Measurements from ENCODE around the gene RALBP1.

The RALBP1 gene

DNA sequence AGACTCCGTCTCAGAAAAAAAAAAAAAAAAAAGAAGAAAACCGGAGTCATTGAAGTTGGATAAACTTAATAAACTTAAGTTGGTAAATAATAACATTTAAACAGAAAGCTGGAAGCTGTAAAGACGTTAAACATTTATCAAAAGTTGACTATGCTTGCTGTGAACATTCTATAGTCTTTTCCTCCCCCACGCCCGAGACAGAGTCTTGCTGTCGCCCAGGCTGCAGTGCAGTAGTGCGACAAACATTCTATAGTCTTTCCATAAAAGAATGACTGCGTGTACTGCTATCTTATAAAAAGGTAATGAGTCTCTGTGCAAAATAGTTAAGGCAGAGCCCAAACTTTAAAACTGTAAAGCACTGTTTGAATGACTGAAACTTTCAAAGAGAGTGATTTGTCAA is 93.9 kb downstream of the RALBP1 start:
- Mint-ChIP-seq H3K4me3 (no peak overlapping the region), H3K36me3 (peaks cover 58% of the 10 kb centered on the region), H3K4me1 (peaks cover 9% of the 10 kb centered on the region), H3K27ac (no peak overlapping the region), H3K9me3 (no peaks in the 10 kb centered on the region)
- DNase-seq (ENCODE audit: low spot score in 2 of 2) (no peak), ATAC-seq (no peak)

DNA sequence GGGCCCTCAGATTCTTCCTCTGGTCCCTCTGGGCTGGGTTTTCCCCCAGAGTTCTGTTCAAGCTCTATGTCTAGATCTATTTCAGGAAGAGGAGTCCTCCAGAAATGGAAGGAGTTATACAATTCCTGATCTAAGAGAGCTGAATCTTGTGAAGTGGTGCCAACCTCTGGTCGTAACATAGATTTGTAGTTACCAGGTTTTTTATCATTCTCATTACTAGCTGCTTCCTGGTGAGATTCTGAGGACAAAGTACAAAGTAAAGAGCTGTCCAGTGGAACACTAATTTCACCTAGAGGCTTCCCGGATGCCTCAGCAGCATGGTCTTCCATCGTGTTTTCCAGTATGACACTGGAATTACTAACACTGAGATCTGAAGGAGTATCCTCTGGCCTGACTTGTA is 94.9 kb downstream of the RALBP1 start:
- H3K4me1 Mint-ChIP-seq = peaks cover 7% of the 10 kb centered on the region
- ATAC-seq (no peak), DNase-seq (ENCODE audit: low spot score in 2 of 2) (no peak)
- peaks cover 65% of the 10 kb centered on the region for H3K36me3 Mint-ChIP-seq
- no peak overlapping the region for H3K4me3 Mint-ChIP-seq
- no peaks in the 10 kb centered on the region for H3K9me3 Mint-ChIP-seq
- H3K27ac Mint-ChIP-seq = no peak overlapping the region

DNA sequence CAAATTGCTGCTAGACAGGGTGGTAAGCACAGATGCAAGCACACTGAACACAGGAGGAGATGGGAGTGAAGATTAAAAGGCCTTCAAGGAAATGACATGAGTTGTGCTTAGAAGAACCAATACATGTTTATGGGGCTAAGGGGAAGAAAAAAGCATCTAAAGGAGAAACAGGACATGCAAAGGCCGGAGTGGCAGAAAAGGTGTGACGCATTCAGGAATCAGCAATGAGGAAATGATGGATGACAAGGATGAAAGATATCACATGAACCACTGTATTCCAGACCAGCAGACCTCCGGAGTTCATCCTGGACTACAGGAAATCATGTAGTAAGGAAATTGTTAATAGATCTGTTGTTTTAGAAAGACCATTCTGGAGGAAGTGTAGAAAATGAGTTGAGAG is 96.2 kb downstream of the RALBP1 start:
- peak overlapping the region; percentile 15 for H3K27ac Mint-ChIP-seq
- H3K36me3 Mint-ChIP-seq = peaks cover 77% of the 10 kb centered on the region
- ATAC-seq (no peak), DNase-seq (ENCODE audit: low spot score in 2 of 2) (no peak)
- no peaks in the 10 kb centered on the region for H3K9me3 Mint-ChIP-seq
- H3K4me1 Mint-ChIP-seq = peaks cover 5% of the 10 kb centered on the region
- H3K4me3 Mint-ChIP-seq = no peak overlapping the region

DNA sequence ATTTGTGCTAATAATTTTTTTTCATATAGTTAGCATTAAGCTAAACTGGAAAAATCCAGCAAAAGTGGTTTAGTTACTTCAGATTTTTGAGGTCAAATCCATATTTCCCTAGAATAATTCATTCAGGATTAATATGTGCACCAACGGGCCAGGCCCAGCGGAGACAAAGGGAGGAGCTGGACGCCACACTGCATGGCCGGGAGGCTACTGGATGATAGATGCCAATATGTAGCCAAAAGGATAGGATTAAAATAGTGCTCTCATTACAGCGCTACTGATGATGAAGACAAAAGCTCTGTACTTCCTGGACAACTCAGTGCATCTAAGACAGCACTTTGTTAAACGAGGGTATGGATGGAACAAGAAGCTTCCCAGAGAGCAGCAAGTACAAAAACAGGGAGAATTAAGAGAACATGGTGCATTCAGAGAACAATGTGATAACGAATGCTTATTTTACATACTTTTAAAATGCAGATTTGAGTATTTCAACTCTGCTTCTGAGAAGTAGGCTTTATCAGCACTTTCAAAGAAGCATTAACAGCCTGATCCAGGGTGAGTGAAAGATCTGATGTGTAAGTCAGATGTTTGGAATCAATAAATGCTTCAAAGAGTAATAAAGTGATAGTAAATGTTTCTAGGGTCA is 99.3 kb downstream of the RALBP1 start:
- Mint-ChIP-seq H3K4me3 (no peak overlapping the region), H3K27ac (no peak overlapping the region), H3K36me3 (peaks cover 82% of the 10 kb centered on the region), H3K9me3 (no peaks in the 10 kb centered on the region), H3K4me1 (peaks cover 5% of the 10 kb centered on the region)
- no peak for DNase-seq (ENCODE audit: low spot score in 2 of 2)
- no peak for ATAC-seq

DNA sequence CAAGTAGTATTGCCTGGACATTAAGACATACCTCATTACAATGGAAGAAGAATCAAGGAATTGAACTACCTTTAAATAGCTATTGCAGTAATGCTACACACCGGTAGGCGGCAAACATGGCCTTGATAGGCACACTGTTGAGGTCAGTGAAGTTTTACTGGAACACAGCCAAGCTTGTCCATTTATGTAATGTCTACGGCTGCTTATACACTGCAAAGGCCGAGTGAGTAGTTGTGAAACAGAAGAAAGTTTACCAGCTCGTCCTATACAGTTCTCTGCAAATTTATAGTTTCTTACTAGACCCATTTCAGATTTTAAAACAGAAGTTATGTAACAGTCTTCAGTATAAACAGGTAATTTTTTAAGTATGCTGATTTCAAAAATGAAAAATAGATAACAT is 100.2 kb downstream of the RALBP1 start:
- DNase-seq (ENCODE audit: low spot score in 2 of 2) (no peak), ATAC-seq (no peak)
- Mint-ChIP-seq H3K4me3 (no peak overlapping the region), H3K27ac (no peak overlapping the region), H3K4me1 (peaks cover 5% of the 10 kb centered on the region), H3K36me3 (peaks cover 83% of the 10 kb centered on the region), H3K9me3 (no peaks in the 10 kb centered on the region)

DNA sequence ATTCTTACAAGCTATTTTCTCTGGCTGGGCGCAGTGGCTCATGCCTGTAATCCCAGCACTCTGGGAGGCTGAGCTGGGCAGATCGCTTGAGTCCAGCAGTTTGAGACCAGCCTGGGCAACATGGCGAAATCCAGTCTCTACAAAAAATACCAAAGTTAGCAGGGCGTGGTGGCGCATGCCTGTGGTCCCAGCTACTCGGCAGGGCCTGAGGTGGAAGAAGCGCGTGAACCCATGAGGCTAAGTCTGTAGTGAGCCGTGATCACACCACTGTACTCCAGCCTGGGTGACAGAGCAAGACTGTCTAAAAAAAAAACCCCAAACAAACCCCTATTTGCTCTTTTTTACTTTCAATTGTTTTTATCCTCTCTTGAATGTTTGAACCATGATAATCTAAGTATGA is 102.0 kb downstream of the RALBP1 start:
- no peak for DNase-seq (ENCODE audit: low spot score in 2 of 2)
- Mint-ChIP-seq H3K4me3 (no peak overlapping the region), H3K9me3 (no peaks in the 10 kb centered on the region), H3K36me3 (peaks cover 88% of the 10 kb centered on the region), H3K4me1 (peaks cover 5% of the 10 kb centered on the region), H3K27ac (no peak overlapping the region)
- no peak for ATAC-seq

DNA sequence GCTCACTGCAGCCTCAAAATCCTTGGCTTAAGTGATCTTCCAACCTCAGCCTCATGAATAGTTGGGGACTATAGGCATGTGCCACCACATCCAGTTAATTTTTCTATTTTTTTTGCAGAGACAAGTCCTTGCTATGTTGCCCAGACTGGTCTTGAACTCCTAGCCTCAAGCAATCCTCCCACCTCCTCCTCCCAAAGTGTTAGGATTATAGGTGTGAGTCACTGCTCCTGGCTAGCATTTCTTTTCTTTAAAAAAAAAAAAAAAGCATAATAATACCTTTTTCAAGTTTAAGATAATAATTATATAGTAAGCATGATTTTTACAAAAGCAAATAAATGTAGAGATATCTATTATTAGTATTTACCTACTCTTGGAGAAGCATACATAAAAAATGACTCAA is 103.0 kb downstream of the RALBP1 start:
- peaks cover 5% of the 10 kb centered on the region for H3K4me1 Mint-ChIP-seq
- no peak for DNase-seq (ENCODE audit: low spot score in 2 of 2)
- no peak for ATAC-seq
- H3K9me3 Mint-ChIP-seq = no peaks in the 10 kb centered on the region
- H3K27ac Mint-ChIP-seq = no peak overlapping the region
- H3K36me3 Mint-ChIP-seq = peaks cover 89% of the 10 kb centered on the region
- H3K4me3 Mint-ChIP-seq = no peak overlapping the region

DNA sequence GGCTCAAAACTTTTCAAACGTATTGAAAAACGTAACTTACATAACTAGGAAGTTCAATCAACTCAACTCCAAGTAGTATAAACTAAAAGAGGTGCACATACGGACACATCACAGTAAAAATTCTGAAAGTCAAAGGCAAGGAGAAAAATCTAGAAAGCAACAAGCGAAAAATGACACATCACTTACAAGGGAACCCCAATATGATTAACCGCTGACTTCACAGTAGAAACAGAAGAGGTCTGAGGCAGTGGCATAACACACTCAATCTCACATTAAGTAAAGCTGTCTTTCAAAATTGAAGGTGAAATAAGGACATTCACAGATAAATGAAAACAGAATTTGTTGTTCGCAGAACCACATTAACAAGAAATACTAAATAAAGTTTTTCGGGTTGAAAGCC is 106.4 kb downstream of the RALBP1 start:
- peaks cover 5% of the 10 kb centered on the region for H3K4me1 Mint-ChIP-seq
- peaks cover 89% of the 10 kb centered on the region for H3K36me3 Mint-ChIP-seq
- ATAC-seq = no peak

DNA sequence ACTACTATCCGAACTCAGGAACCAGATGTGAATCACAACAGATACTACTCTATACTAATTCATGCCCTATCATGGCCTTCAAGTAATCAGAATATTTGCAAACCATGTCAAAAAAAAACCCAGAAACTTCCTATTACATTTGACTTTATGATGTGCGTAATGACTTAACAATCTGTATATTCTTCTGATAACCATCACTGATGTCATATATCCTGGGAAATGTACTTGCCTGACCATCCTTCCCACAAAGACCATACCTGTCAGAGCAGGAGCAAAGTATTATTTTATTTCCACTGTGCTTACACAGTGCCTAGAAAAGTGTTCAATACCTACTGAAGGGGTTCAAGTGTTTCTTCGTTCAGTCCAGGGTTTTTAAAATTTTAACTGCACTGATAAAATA is 111.5 kb downstream of the RALBP1 start:
- ATAC-seq (no peak), DNase-seq (ENCODE audit: low spot score in 2 of 2) (no peak)
- no peak overlapping the region for H3K27ac Mint-ChIP-seq
- peaks cover 92% of the 10 kb centered on the region for H3K36me3 Mint-ChIP-seq
- no peaks in the 10 kb centered on the region for H3K9me3 Mint-ChIP-seq
- H3K4me1 Mint-ChIP-seq = no peaks in the 10 kb centered on the region
- H3K4me3 Mint-ChIP-seq = no peak overlapping the region

More for the DNA sequence above, 106.4 kb downstream of the RALBP1 start:
- Mint-ChIP-seq H3K4me3 (no peak overlapping the region), H3K9me3 (no peaks in the 10 kb centered on the region), H3K27ac (no peak overlapping the region)
- no peak for DNase-seq (ENCODE audit: low spot score in 2 of 2)
